HT-29 (cell line): Measurements from ENCODE around the gene SULF2. TPM values are rescaled to one million over a fixed set of nuclear protein-coding genes. Genes with fewer than 3 reads are reported as not detected.
"Not testable (repeated sequence)": the region's sequence is repeated elsewhere in the genome, so short reads cannot be mapped to it uniquely, and the experiment has no call there.

ENCODE experiments used
- DNase-seq: peaks from one replicate; pipeline ENCODE4 v3.0.0-alpha.2; 2015; ENCODE audit warnings: low spot score
- total RNA-seq: library from RNA; depleted of rRNA; stranded (reverse); fragments of >200 nt; shearing (Covaris generic); gene quantifications from 2 replicates; pipeline ENCODE4 v1.2.3, GENCODE V29; 2014

The SULF2 gene
- total RNA-seq, 1 experiment from 2014 or later = 147 TPM

DNA sequence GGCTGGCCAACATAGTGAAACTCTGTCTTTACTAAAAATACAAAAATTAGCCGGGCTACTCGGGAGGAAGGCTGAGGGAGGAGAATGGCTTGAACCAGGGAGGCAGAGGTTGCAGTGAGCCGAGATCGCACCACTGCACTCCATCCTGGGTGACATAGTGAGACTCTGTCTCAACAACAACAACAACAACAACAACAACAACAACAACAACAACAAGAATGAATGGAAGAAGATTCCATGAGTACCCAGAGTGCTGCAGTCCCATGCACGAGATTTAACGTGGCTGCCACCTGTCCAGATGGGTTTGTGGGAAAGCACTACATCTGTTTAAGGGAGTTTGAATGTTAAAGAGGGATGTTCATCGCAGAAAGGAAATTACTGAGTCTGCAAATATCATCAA is 19.7 kb upstream of the SULF2 start:
- not testable (repeated sequence) for DNase-seq

DNA sequence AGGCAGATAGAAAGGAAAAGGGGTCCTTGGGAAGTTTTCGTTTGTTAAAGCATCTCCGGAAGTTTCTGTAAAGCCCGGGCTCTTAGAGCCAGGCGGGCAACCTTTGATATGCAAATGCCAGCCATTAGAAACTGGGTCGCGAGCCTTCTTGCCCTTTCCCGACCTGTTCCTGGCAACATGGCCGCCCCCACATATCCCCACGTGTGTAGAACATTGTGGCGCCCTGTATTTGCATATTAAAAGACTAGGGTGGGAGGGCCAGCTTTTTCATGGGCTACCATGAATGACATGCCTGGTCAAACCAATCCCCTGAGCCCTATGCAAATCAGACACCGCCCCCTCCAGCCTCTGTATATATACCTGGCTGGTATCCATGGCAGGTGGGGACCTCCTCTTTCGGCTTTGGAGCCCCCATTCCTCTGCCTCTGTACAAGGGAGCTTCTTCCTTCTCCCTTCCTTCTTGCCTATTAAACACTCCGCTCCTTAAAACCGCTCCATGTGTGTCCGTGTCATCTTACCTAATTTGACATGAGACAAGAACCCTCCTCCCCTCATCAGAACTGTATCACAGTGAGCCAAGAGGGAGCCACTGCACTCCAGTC is 19.0 kb upstream of the SULF2 start:
- DNase-seq = not testable (repeated sequence)

DNA sequence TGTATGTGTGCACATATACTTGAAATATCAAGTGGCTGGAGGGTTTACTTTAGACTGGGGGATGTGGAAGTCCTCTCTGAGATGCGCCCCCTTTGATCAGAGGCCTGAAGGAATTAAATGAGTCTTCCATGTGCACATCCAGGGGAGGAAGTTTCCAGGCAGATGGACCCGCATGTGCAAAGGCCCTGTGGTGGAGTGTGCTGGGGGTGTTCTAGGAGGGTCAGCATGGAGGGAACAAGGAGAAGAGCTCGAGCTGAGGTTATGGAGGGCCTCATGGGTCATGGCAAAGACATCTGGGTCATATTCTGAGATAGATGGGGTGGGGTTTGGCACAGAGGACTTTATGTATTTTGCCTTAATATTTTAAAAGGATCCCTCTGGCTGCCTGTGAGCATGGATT is 17.7 kb upstream of the SULF2 start:
- no peak for DNase-seq

DNA sequence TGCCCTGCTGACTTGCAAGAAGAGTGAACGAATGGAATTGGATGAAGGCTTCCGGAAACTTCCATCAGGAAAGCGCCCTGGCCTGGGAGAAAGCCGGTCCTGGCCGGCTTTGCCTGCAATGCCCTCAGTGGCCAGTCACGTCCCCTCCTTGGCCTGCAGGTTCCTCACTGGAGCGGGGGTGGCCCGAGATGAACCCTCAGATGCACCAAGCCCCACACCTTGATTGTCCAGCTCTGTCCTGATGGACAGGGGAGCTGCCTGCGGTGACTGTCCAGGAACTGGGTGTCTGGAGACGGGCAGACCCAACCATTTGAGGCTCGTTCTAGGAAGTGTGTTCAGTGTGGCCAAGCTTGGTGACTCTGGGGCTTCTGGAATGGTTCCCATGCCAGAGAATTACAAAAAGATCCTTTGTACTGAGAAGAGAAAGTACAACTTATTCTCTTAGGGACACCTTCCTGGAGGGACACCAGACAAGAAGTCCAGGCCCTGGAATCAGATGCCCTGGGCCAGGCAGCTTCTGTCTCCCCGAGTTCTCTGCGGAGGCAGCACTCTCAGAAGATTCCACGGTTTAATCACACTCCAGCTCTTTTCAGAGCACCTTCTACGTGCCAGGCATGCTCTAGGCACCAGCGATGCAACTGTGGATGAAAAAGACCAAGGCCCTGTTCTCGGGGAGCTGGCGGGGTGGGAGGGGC is 17.1 kb upstream of the SULF2 start:
- DNase-seq = no peak

DNA sequence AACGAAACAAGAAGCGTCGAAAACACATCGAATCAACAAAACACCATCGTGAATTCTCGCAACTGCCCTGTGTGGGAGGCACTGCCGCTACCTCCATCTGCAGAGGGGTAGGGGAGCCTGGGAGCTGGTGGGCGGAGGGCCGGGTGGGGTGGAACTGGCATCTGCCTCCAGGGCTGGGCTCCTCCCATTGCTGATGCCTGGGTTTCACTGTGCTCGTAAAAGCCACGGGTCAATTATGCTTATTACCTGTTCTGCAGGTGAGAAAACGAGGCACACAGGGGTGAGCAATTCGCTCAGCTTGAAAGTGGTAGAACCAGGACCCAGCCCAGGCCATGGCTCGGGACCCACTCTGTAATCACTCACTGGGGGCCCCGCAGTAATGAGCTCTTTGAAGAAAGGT is 16.5 kb upstream of the SULF2 start:
- DNase-seq = no peak

DNA sequence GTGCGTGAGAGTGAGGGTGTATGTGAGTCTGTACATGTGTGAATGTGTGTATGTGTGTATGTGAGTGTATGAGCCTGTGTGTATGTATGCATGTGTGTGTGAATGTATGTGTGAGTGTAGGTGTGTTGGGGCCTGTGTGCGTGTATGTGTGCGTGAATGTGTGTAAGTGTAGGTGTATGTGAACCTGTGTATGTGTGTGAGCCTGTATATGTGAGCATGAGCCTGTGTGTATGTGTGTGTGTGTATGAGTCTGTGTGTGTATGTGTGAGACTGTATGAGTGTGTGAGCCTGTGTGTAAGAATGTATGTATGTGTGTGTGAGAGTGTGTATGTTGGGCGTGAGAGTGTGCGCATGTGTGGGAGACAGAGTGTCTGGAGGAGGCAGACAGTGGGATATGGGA is 15.8 kb upstream of the SULF2 start:
- no peak for DNase-seq

DNA sequence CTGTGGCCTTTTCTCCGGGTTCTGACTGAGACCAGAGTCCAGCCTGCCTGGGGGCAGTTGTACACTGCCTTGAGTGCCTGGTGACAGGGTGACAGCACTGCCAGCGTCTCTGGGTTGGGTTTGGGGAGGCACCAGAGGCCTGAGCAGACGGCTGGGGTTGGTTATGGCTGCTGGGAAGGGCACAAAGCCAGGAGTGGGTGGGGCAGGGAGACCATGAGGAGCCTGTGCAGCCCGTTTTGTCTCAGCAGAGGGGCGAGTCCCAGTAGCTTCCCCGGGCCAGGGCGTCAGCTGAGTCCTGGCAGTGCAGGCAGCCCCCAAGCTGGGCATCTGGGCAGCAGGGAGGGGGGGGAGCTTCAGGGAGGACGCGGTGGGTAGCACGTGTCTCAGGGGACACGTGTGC is 15.3 kb upstream of the SULF2 start:
- peak; percentile 37 for DNase-seq

DNA sequence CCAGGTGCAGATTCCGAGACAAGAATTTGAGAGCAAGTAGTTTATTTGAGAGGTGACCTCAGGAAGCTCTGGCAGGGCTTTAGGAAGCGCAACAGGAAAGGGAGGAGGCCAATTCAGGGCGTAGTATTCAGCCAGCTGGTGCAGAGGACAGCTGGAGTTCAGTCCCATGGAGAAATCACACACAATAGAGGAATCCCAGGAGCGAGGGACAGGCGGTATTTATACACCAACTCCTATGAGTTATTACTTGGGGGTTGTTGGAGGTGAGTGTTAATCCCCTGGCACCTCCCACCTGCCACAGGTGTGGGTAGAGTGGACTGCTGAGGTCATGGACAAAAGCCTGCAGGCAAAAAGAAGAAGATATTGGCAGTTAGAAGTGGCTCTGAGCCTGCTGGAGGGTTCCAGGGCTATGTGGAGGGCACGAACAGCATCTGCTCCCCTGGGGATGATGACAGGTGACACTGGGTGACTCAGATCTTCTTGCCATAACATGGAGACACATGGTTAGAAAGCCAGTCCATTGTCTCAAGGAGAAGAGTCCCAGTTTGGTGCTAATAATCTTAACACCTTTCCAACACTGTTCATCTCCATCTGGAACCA is 13.9 kb upstream of the SULF2 start:
- peak; percentile 79 for DNase-seq

DNA sequence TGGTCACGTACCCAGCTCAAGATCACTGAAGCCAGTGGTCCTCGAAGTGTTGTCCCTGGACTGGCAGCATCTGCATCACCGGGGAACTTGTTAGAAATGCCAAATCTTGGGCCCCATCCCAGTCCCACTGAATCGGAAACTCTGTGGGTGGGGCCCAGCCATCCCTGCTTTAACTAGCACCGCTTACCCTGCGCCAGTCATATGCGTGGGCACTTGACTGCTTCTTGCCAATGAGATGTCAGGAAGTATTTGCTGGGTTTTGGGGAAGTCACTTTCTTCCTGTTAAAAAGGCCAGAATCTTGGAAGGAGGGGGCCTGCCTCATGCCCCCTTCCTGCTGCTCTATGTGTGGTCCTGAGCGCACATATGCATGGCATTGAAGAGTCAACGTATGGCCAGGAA is 11.7 kb upstream of the SULF2 start:
- no peak for DNase-seq

DNA sequence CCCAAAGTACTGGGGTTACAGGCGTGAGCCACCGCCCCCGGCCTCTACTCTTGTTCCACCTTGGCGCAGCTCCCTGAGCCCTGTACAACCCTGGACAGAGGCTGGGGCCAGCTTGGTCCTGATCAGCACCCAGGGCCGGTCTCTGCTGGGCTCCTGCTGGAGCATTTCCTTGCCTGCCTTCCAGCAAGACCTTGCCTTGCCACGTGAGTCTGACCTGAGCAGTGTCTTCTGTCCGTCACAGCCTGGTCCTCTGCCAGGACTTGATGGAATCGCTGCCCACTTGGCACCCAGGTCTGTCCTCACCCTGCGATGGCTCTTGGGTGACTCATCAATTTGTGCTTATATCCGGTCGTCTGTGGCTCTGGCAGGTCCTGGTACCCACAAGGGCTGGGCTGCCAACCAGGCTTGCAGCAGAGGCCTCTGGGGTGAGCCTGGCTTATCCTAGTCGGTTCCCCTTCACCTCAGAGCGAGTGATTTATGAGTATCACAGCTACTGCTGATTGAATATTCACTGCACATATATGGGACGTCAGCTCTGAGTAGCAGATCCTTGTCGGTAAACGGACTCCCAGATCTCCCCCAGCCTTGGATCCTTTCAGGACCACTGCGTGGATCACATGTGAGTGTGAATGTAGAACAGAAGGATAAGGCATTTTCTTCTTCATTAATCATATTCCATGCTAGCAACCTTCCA is 10.1 kb upstream of the SULF2 start:
- peak; percentile 97 for DNase-seq

DNA sequence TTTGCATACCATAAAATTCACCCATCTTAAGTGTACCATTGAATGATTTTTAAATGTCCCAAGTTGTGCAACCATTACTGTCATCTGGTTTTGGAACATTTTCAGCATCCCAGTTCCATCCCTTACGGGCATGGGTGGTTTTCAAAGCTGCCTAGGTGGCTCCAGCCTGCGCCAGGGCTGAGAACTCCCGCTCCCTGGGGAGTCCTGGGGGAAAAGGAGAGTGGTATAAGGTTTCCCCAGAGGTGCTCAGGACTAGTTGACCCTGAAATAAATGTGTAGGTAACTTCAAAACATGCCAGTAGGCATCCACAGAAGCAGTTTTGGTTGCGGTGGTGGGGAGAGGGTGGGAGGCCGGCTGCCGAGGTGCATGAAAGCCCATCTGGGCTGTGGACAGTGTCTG is 9.0 kb upstream of the SULF2 start:
- not testable (repeated sequence) for DNase-seq

DNA sequence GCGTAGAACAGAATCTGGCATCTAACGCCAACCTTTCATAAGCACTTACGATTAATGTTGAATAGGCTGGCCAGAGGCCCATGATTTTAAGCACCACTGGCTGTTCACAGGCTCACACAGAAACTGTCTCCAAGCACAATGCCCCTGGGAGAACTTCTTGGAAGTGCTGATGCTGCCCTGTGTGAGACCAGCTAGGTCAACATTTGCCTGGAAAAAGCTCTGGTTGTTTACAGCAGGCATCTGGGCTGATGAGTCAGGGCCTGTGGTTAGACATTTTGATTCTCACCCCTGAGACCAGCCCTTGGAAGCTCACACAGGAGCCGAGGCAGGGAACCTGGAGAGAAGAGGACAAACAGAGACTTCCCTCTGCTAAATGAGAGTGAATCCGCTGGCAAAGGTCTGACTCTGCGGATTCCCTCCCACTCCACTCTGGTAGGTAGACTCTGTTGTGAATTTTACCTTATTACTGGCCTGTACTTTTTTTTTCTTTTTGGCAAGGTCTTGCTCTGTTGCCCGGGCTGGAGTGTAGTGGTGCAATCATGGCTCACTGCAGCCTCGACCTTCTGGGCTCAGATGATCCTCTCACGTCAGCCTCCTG is 6.8 kb upstream of the SULF2 start:
- DNase-seq = peak; percentile 82

DNA sequence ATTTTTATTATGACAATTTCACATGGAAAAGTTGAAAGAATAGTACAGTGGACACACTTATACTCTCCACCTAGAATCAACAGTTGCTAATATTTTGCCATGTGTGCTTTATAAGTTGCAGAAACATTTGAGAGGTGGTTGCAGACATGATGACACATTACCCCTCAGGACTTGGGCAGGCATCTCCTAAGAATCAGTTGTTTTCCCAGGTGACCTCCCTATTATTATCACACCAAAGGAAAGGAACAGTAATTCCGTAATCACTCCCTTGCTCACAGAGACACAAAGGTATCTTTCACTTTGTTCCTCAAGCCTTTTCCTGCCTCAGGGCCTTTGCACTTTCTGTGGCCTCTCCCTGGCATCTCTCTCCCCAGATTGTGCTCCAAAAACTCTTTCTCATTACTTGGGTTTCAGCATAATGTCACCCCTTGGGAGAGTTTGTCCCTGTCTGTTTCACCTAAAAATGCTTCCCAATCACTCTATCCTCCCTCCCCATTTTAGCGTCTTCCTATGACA is 5.9 kb upstream of the SULF2 start:
- no peak for DNase-seq

DNA sequence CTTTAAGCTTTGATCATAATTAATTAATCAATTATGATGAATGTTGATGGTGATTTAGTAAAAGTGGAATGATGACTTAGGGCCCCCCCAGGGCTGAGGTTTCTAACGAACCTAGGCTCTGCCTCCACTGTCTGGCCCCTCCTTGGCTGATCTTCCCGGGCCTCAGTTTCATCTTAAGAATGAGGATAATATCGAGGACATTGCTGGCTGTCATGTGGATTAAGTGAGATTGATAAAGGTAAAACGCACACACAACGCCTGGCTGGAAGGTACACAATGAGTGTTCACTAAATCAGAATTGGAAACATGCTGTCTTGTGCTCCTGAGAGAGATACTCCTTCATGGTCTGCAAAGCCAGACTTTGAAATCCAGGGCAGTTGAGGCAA is 5.3 kb upstream of the SULF2 start:
- DNase-seq = no peak

DNA sequence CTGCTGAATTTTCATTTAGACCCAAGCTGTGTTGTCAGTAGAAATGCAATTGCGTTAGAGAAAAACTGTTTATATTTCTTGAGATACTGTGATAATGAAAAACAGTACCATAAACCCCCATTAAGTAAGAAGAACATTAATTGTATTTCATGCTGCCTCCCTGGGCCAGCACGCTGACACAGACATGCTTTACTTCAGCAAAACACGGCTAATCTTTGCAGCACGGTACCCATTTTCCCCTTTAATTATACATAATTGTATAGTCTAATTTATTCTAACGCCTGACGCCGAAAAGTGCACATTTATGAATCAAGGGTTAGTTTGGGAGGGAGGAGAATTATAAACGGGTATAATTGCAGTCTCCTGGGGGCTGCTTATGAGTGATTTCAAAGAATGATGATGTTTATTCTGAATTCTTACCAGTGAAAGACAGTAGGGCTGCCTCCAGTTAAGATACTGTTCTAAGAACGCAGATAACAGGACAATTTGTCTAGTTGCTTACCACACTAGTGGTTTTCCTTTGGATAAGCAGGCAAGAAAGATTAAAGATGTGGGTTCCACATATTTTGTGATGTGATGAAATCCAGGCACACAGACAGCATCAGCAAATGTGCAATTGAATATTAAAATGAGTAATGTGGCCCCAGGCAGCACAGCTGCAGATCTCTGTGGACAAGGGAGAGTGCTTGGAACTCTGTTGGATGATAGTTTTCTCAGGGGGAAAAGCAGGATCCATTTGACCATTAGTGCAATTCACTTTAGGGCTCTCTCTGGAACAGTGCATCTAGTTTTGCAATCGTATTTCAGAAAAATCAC is 4.7 kb upstream of the SULF2 start:
- DNase-seq = no peak

DNA sequence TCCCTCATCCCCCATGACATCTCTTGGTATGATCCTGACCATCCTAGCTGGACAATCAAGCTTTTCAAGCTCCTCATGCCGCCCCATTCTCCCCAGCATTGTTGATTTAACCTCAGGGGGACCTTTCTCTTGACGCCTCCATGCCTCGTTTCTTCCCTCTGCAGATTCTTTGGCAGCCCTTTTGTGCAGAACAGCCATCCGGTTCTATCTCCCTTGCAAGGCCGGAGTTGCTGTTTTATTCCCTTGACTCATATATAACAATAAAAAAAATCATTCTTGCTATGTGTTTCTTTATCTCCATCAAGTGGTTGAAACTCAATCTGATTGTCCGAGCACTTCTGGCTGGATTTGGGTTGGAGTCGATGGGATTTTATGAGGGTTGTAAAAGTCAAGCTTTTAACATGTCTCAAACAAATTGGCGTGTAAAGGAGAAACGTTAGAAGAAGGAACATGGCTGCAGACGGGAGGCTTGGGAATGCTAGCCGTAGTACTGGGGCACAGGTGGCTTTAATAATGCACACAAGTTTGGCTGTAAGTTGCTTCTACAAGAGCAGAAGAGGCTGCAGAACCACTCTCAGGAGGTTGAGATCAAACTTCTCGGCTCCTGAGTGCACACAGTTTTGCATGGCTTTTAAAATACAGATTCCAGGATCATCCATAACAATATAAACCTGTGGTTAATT is 3.9 kb upstream of the SULF2 start:
- DNase-seq = peak; percentile 52

DNA sequence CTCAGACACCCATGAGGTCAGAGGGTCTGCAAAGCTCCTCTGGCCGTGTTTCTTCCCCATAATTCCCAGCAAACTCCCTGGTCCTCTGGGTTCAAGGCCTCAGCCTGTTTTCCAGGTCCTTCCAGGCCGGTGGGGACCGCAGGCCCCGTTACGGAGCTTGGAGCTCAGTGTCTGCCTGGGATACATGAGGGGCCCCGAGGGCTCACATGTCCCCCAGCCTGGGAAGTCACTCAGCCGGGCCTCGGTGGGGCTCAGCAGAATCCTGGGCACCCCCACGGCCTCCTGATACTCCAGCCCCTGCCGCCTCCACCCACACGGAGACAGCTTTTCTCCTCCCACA is 3.4 kb upstream of the SULF2 start:
- no peak for DNase-seq

DNA sequence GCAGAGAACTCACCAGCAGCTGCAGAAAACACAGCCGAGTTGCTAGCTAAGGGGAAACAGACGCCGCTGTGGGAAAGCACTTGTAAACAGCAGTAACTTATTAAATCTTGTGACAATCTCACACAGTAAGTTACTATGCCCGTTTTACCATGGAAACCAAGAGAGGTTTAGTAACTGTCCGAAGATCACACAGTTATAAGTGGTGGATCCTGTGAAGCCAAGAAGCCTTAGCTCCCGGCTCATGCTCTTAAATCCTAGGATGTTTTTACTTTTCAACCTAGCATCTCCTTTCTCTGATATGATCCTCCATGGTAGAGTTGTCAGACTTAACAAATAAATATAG is 1.5 kb upstream of the SULF2 start:
- no peak for DNase-seq

DNA sequence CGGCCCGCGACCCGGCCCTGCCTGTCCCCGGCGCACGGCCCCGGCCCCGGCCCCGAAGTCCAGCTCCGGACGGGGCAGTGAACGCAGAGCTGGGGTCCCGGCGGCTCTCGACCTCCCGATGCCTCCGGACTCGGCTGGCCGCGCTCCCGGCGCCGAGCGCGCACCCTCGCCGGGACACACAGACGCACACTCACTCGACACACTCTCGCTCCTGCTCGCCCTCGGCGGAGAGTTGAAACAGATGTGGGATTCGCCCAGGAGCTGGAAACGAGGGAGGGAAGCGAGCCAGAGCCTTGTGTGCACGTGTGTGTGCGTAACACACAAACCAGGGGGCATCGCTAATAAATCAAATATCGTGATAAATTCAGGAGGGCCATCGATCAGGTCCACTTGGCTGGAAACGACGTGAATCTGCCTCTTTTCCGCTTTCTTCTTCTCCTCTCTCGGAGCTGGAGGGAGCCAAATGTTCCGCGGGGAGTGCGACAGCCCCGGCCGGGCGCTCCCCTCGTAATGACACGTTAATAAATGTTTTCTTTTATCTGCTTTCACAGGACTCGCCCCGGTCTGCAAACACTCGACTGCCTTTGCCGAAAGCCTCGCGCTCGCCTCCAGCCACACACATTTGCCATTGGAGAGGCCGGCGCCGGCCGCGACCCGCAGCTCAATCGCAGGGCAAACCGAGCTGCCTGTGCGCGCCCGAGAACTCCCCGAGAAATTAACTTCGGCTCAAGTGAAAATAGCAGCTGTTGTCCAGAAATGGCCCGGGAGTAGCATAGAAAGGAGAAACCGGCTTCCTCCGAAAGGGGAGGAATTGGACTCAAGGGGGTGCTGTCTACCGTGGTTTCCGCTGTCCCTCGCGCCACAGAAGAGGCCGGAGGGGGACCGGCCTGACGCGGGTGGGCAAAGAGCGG is 828 bp upstream of the SULF2 start:
- DNase-seq = peak; percentile 96
